ENCODE measurements around the gene LRRC8B. TPM values are rescaled to one million over a fixed set of nuclear protein-coding genes. Genes with fewer than 3 reads are reported as not detected.

LRRC8B gene
- polyA plus RNA-seq, 1 donor (not counting 4 experiments of a cell fraction or from before 2014, with no cell fraction given), result 1.5 TPM

GRCh38 chr1:89535537-89535936 lies 10.9 kb downstream of the LRRC8B start:
- no peak overlapping the region for H3K9ac ChIP-seq (ENCODE audit: control insufficient read depth, extremely low read depth, insufficient read depth, low read length)
- no peaks in the 10 kb centered on the region for H3K27me3 ChIP-seq (ENCODE audit: control insufficient read depth, extremely low read depth, insufficient read depth, low read length)
- no peak overlapping the region for H3K27ac ChIP-seq (ENCODE audit: control insufficient read depth, insufficient read depth, low read length)
- H3K36me3 ChIP-seq (ENCODE audit: control insufficient read depth in 2 of 2, extremely low read depth in 1 of 2, insufficient read depth in 2 of 2, low read length in 2 of 2), result no peaks in the 10 kb centered on the region
- dilution Hi-C loops (cut with MboI; ENCODE audit: extremely low pct_ligation_motif_present, low sequenced_read_pairs), result no loop called here
- H3K9me3 ChIP-seq (ENCODE audit: control insufficient read depth, low read depth, low read length), result no peaks in the 10 kb centered on the region
- no peaks in the 10 kb centered on the region for H3K4me1 ChIP-seq (ENCODE audit: control insufficient read depth, extremely low read depth, insufficient read depth, low read length)
- H4K20me1 ChIP-seq (ENCODE audit: control insufficient read depth, extremely low read depth, insufficient read depth, low read length), result no peaks in the 10 kb centered on the region
- H3K4me2 ChIP-seq (ENCODE audit: control insufficient read depth, extremely low read depth, insufficient read depth, low read depth, low read length), result no peak overlapping the region
- no peak for TF ChIP-seq CTCF (optimal IDR thresholded peaks at IDR 0.05 in 1 of 3, IDR thresholded peaks at IDR 0.05 in 1 of 3, conservative IDR thresholded peaks at IDR 0.05 in 1 of 3; ENCODE audit: extremely low read depth in 1 of 3, insufficient read depth in 2 of 3, low read length in 3 of 3)
- TF ChIP-seq EZH2 (IDR thresholded peaks at IDR 0.05; ENCODE audit: low read length), result no peak
- DNase-seq (ENCODE audit: low read depth, low spot score) (no peak), FAIRE-seq (no peak)
- no peaks in the 10 kb centered on the region for H3K9me1 ChIP-seq (ENCODE audit: control insufficient read depth, extremely low read depth, insufficient read depth, low read length)
- no peak overlapping the region for H3K4me3 ChIP-seq (ENCODE audit: control insufficient read depth in 2 of 3, extremely low read depth in 1 of 3, insufficient read depth in 2 of 3, low read depth in 1 of 3, low read length in 3 of 3)
- H2AFZ ChIP-seq (ENCODE audit: control insufficient read depth, low read length), result no peak overlapping the region
- H3K79me2 ChIP-seq (ENCODE audit: control insufficient read depth, insufficient read depth, low read length), result no peaks in the 10 kb centered on the region

GRCh38 chr1:89536555-89537341 lies 12.1 kb downstream of the LRRC8B start:
- no peaks in the 10 kb centered on the region for H3K9me1 ChIP-seq (ENCODE audit: control insufficient read depth, extremely low read depth, insufficient read depth, low read length)
- dilution Hi-C loops (cut with MboI; ENCODE audit: extremely low pct_ligation_motif_present, low sequenced_read_pairs), result no loop called here
- DNase-seq (ENCODE audit: low read depth, low spot score), result no peak
- H3K4me3 ChIP-seq (ENCODE audit: control insufficient read depth in 2 of 3, extremely low read depth in 1 of 3, insufficient read depth in 2 of 3, low read depth in 1 of 3, low read length in 3 of 3), result no peak overlapping the region
- no peaks in the 10 kb centered on the region for H3K79me2 ChIP-seq (ENCODE audit: control insufficient read depth, insufficient read depth, low read length)
- H3K27me3 ChIP-seq (ENCODE audit: control insufficient read depth, extremely low read depth, insufficient read depth, low read length), result no peaks in the 10 kb centered on the region
- H3K36me3 ChIP-seq (ENCODE audit: control insufficient read depth in 2 of 2, extremely low read depth in 1 of 2, insufficient read depth in 2 of 2, low read length in 2 of 2), result no peaks in the 10 kb centered on the region
- H3K4me1 ChIP-seq (ENCODE audit: control insufficient read depth, extremely low read depth, insufficient read depth, low read length), result no peaks in the 10 kb centered on the region
- no peak overlapping the region for H2AFZ ChIP-seq (ENCODE audit: control insufficient read depth, low read length)
- no peaks in the 10 kb centered on the region for H4K20me1 ChIP-seq (ENCODE audit: control insufficient read depth, extremely low read depth, insufficient read depth, low read length)
- H3K4me2 ChIP-seq (ENCODE audit: control insufficient read depth, extremely low read depth, insufficient read depth, low read depth, low read length), result no peak overlapping the region
- H3K9ac ChIP-seq (ENCODE audit: control insufficient read depth, extremely low read depth, insufficient read depth, low read length), result no peak overlapping the region
- TF ChIP-seq EZH2 (IDR thresholded peaks at IDR 0.05; ENCODE audit: low read length) (no peak), CTCF (optimal IDR thresholded peaks at IDR 0.05 in 1 of 3, IDR thresholded peaks at IDR 0.05 in 1 of 3, conservative IDR thresholded peaks at IDR 0.05 in 1 of 3; ENCODE audit: extremely low read depth in 1 of 3, insufficient read depth in 2 of 3, low read length in 3 of 3) (no peak)
- no peak overlapping the region for H3K27ac ChIP-seq (ENCODE audit: control insufficient read depth, insufficient read depth, low read length)
- H3K9me3 ChIP-seq (ENCODE audit: control insufficient read depth, low read depth, low read length), result no peaks in the 10 kb centered on the region
- FAIRE-seq, result no peak
